T47D (cell line): ENCODE data around the gene DISC1.
"Not testable (repeated sequence)": the region's sequence is repeated elsewhere in the genome, so short reads cannot be mapped to it uniquely, and the experiment has no call there.

Experiments used
- DNase-seq, 2 experiments: peaks; one replicate each; pipeline versions ENCODE4 v3.0.0 to v3.0.0-alpha.2; 2011 to 2012; ENCODE audit warnings: low read depth in 1 of 2, low spot score in 1 of 2
- JUND ChIP-seq: IDR thresholded peaks from 2 replicates; pipeline ENCODE4 v1.6.1; 2012; ENCODE audit warnings: low read depth
- in situ Hi-C: cut with HindIII; loops from 2 replicates; pipeline ENCODE4 v1.10.0; 2016; ENCODE audit warnings: low sequenced_read_pairs, low pct_unique_long_range_greater_than_20kb

DISC1 gene

GRCh38 chr1:231778009-231778719 lies 151.6 kb downstream of the DISC1 start:
- DNase-seq: peak; percentile 41 to 94
- no peak for TF ChIP-seq JUND
- in situ Hi-C loops: no loop called here

- no peak for DNase-seq
- TF ChIP-seq JUND: no peak
- in situ Hi-C loops: no loop called here
Observed at GRCh38 chr1:231779081-231779480, 152.5 kb downstream of the DISC1 start.

DNA sequence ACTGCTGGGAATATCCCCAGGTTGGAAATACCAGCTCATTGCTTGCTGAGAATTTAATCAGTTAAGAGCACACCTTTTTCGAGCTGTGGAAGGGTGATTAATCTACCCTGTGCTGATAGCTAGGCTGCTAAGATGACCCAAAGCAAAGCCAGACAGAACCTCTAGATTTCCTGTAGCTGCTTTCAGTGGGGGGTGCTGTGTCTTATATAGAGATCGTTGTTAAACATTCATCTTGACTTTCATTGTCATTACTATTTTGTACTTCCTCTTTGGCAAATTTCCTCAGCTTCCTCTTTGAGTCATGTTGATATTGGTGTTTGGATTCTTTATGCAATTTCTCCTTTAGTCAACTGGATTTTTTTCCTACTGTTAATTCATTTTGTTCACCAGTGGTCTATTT lies 155.3 kb downstream of the DISC1 start:
- in situ Hi-C loops: no loop called here
- TF ChIP-seq JUND: no peak
- DNase-seq: no peak

- in situ Hi-C loops, DNase-seq: not testable (repeated sequence)
Observed at GRCh38 chr1:231785073-231785472, 158.5 kb downstream of the DISC1 start.

DNA sequence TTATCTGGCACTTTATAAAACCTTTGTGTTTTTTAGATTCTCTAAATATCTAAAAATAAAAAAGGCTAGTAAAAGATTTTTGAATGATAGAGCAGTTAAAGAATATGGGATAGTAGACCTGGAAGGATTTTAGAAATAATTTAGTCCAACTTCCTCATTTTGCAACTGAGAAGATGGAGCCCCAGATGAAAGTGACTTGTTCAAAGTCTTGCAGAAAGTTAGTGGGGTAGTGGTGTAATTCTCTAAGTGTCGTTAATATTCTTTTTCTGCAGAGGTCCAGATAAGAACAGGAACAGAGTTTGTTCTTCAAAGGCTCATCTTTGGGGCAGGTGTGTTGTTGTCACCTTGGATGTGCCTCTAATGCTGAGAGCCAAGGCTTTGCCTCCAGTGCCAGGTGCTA lies 159.5 kb downstream of the DISC1 start:
- in situ Hi-C loops: no loop called here
- TF ChIP-seq JUND: no peak
- DNase-seq: no peak

DNA sequence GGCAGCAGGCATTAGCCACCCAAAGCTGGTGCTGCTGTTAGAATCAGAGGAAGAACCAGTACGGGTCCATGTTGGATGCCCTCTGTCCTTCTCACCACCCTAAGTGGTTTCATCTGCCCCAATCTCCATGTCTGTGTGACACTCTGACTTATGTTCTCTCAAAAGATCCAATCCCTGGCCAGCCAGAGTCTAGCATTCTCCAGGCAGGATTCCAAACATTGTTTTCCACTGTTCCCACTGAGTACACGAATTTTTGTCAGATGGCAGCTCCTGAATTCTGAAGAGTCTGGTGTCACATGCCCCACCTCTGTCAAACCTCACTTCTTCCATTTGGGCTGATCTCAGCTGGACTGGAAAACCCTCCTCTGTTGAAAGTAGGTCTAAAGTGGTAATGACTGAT lies 166.0 kb downstream of the DISC1 start:
- in situ Hi-C loops: no loop called here
- no peak for TF ChIP-seq JUND
- no peak for DNase-seq

DNA sequence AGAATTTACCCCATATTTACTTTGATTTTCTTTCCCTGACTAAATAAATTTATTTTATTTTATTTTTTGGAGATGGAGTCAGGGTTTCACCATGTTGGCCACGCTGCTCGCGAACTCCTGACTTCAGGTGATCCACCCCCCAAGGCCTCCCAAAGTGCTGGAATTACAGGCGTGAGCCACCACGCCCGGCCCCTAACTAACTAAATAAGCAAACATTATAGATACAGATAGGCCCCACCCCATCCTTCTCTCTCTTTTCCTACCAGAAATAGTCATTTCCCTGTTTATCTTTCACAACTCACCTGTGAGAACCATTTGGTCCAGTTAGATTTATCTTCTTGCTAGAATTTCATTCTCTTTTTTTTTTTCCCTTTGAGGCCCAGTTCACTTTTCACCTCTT lies 167.3 kb downstream of the DISC1 start:
- no peak for TF ChIP-seq JUND

DNA sequence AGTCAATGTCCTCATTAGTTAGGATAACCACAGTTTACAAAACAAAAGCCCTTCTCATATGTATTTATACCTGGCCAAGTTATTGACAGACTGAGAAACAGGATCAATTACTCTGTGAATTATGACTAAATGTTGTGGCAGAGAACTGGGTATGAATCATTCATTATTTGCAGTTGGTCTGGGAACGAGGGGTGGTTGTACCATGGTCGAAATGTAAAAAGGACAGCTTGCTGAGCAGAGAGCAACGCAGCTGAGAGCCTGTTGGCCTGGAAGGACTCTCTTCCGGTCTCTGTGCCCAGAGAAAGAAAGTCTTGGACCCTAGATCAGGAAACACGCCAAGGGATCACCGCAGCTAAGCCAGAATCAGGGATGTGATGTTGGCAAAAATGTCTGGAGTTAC lies 169.6 kb downstream of the DISC1 start:
- no peak for TF ChIP-seq JUND
- in situ Hi-C loops: no loop called here
- DNase-seq: no peak

More for the DNA sequence above, 167.3 kb downstream of the DISC1 start:
- in situ Hi-C loops: no loop called here
- DNase-seq: no peak

DNA sequence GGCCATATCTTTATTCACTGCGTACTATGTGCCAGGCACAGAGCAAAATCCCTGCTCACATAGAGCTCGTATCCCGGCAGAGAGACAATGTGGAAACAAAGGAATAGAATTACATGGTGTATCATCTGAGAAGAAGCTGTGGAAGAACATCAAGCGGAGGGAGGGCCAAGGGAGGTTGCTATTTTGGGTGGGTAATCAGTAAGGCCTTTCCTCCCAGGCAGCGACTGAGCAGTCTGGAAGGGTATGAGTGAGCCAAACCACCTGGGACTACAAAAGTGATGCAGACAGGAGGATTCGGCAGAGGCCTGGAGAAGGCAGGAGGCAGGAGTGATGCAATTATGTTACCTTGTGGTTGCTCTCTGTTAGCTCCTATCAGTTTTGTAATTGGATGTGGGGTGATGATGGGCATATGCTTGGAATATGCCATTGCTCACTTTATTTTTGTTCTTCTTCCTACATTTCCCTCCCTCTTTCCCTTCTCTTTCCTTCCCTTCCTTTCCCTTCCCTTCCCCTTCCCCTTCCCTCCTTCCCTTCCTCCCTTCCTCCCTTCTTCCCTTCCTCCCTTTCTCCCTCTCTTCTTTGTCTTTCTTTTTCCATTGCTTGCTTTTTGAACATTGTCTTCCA lies 172.9 kb downstream of the DISC1 start:
- in situ Hi-C loops: no loop called here
- DNase-seq: no peak
- TF ChIP-seq JUND: no peak

- in situ Hi-C loops: no loop called here
Observed at GRCh38 chr1:231800108-231800507, 173.5 kb downstream of the DISC1 start.

DNA sequence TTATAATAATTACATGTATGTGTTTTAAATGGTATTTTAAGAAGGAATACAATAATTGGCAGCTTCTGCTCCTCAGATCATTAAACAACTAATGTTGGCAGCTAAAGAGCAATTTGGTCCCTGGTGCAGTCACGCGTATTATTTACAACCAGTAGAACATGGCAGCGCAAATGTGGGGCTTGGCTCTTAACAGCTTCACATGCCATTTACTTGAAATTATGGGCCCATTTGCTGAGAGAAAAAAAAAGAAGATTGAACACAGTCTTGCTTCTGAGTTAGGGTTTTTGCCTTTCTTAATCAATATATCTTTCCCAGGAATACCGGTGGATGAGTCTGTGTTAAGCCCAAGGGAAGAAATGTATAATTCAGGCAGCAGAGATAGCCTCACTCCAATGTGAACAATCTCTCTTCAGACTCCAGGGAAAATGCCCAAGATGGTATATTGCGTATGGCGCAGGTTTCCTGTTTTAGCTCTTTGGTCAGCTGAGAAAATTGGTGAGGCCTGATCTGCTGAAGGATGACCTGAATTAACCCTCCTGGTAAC lies 174.5 kb downstream of the DISC1 start:
- TF ChIP-seq JUND: no peak
- in situ Hi-C loops: no loop called here
- no peak for DNase-seq

More at GRCh38 chr1:231800108-231800507, 173.5 kb downstream of the DISC1 start:
- no peak for DNase-seq
- TF ChIP-seq JUND: no peak

DNA sequence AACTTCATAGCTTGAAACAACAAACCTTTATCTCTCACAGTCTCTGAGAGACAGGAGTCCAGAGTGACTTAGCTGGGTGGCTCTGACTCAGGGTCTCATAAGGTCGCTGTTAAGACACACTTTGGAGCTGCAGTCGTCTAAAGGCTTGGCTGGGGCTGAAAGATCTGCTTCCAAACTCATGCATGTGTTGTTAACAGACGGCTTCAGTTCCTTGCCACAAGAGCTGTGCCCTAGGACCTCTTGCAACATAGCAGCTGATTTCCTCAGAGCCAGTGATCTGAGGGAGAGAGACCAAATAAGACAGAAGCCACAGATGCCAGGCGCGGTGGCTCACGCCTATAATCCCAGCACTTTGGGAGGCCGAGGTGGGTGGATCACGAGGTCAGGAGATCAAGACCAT lies 176.8 kb downstream of the DISC1 start:
- TF ChIP-seq JUND: no peak
- in situ Hi-C loops: no loop called here
- DNase-seq: no peak
